ENCODE results near the gene TCERG1.

The TCERG1 gene

DNA sequence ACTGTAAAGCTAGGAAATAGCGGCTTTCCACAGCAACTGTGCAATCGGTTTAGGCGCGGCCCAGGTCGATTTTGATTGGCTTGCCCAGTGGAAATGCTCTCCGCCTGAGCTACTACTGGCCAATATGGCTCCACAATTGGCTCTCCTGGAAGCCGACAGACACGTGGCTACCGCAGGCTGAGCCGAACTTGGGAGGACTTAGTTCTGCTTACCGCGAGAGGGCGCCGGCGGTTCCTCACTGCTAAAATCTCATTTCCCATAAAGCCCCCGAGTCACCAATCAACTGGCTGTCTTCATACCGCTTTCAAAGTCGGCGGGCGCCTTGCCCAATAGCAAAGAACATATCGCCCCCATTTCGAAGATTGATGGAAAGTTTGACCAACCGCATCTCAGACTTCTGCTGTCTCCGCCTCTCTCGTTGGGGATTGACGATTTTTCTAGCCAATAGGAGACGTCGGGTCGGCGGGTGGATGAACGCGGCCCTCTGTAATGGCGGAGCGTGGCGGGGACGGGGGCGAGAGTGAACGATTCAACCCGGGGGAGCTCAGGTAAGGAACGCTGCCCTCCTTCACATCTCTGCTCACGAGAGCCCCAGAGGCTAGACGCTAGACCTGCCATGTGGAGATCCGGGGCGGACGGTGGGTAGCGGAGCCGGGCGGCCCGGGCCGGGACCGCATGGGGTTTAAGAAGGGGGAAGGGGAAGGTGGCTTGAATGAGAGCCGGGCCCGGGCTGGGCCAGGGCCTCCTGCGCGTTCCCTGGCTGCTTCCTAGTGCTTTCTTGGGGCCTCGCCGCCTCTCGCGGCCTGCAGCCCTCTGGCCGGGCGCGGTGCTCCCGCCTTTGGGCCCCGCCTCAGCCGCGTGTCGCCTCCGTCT lies at the start of gene TCERG1:
Gene TCERG1, plus strand, starts transcription at position 473 of the 873 bp plus-strand sequence. Its CDS starts 17 bp downstream, at position 490.
- H3K4me1 Mint-ChIP-seq: peaks cover 38% of the 10 kb centered on the region
- peaks cover 10% of the 10 kb centered on the region for H3K36me3 Mint-ChIP-seq
- no peaks in the 10 kb centered on the region for H3K27me3 Mint-ChIP-seq
- no peaks in the 10 kb centered on the region for H3K9me3 Mint-ChIP-seq
- H3K27ac Mint-ChIP-seq: peak within 1 kb of the TSS; percentile 100
- H3K4me3 Mint-ChIP-seq: peak within 1 kb of the TSS; percentile 100

DNA sequence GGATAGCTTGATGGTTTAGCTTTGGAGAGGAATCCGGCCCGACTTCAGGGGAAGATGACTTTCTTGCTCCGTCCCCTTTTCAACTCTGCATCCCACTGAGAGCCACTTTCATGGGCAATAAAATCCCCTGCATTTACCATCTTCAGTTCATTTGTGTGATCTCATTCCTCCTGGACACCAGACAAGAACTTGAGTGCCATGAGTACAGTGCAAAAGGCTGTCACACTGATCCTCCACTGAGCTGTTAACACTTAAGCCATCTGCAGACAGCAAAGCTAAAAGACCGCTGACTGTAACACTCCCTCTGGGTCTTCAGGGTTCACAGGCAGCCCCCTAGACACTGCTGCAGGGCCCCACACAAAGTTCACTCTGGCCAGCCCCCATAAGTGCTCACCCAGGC lies 48.3 kb upstream of the TCERG1 start:
- Mint-ChIP-seq H3K27ac (no peak overlapping the region), H3K36me3 (no peaks in the 10 kb centered on the region)

DNA sequence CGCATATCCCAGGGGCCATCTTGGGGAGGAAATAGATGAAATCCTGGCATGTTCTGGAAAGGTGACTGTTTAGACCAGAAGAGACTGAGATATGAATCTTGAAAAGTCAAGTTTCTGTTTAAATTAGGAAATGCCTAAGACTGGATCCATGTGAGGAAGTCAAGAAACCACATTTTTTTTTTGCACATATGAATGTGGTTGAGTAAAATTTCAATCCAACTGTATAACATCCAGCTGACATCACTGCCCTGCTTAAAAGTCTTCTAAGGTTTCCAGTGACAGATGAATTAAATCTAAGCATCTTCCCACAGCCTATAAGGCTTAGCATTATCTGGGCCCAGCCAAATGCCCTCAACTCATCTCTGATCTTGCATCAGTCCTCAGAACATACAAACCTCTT lies 47.7 kb upstream of the TCERG1 start:
- Mint-ChIP-seq H3K4me1 (no peaks in the 10 kb centered on the region), H3K9me3 (no peaks in the 10 kb centered on the region), H3K27ac (no peak overlapping the region), H3K36me3 (no peaks in the 10 kb centered on the region), H3K27me3 (peaks cover 16% of the 10 kb centered on the region), H3K4me3 (no peak overlapping the region)

More for the DNA sequence above, 48.3 kb upstream of the TCERG1 start:
- Mint-ChIP-seq H3K9me3 (no peaks in the 10 kb centered on the region), H3K4me3 (no peak overlapping the region), H3K27me3 (peaks cover 20% of the 10 kb centered on the region), H3K4me1 (no peaks in the 10 kb centered on the region)

DNA sequence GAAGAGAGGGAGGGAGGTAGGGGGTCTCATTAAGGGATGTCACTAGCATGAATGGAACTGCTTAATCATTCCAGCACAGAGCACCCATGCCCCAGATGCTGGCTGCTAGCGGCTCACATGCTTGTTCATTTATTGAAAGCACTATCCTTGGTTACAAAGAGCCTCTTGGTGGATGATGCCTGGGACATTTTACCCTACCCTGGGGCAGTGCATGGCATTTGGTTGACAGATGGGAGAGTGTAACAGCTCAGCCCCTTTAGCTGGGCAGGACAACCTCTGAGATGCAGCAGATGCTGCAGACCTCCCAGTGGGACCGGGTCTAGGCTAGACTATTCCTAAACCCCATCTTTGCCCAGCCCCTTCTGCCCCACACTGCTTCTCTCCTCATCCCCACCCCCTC lies 46.9 kb upstream of the TCERG1 start:
- Mint-ChIP-seq H3K36me3 (no peaks in the 10 kb centered on the region), H3K9me3 (no peaks in the 10 kb centered on the region), H3K27ac (no peak overlapping the region), H3K27me3 (peaks cover 15% of the 10 kb centered on the region), H3K4me3 (no peak overlapping the region), H3K4me1 (no peaks in the 10 kb centered on the region)

- Mint-ChIP-seq H3K4me3 (no peak overlapping the region), H3K27me3 (peaks cover 15% of the 10 kb centered on the region), H3K4me1 (no peaks in the 10 kb centered on the region), H3K27ac (no peak overlapping the region), H3K36me3 (no peaks in the 10 kb centered on the region), H3K9me3 (no peaks in the 10 kb centered on the region)
These were observed 46.1 kb upstream of the TCERG1 start for GRCh38 chr5:146401021-146401420.

- Mint-ChIP-seq H3K36me3 (no peaks in the 10 kb centered on the region), H3K4me1 (no peaks in the 10 kb centered on the region), H3K4me3 (no peak overlapping the region), H3K27ac (no peak overlapping the region), H3K9me3 (no peaks in the 10 kb centered on the region), H3K27me3 (peaks cover 13% of the 10 kb centered on the region)
These were observed 44.2 kb upstream of the TCERG1 start for GRCh38 chr5:146402949-146403348.

- Mint-ChIP-seq H3K27ac (no peak overlapping the region), H3K36me3 (no peaks in the 10 kb centered on the region), H3K27me3 (no peaks in the 10 kb centered on the region), H3K4me1 (no peaks in the 10 kb centered on the region), H3K9me3 (no peaks in the 10 kb centered on the region), H3K4me3 (no peak overlapping the region)
These were observed 38.0 kb upstream of the TCERG1 start for GRCh38 chr5:146409054-146409671.

- H3K27ac Mint-ChIP-seq: no peak overlapping the region
- H3K27me3 Mint-ChIP-seq: no peaks in the 10 kb centered on the region
- no peaks in the 10 kb centered on the region for H3K9me3 Mint-ChIP-seq
- H3K4me1 Mint-ChIP-seq: no peaks in the 10 kb centered on the region
- no peaks in the 10 kb centered on the region for H3K36me3 Mint-ChIP-seq
- no peak overlapping the region for H3K4me3 Mint-ChIP-seq
These were observed 36.9 kb upstream of the TCERG1 start for GRCh38 chr5:146410272-146410671.

GRCh38 chr5:146419696-146420095 lies 27.4 kb upstream of the TCERG1 start:
- Mint-ChIP-seq H3K36me3 (no peaks in the 10 kb centered on the region), H3K4me3 (no peak overlapping the region), H3K27me3 (peaks cover 2% of the 10 kb centered on the region), H3K4me1 (no peaks in the 10 kb centered on the region), H3K9me3 (no peaks in the 10 kb centered on the region), H3K27ac (no peak overlapping the region)

DNA sequence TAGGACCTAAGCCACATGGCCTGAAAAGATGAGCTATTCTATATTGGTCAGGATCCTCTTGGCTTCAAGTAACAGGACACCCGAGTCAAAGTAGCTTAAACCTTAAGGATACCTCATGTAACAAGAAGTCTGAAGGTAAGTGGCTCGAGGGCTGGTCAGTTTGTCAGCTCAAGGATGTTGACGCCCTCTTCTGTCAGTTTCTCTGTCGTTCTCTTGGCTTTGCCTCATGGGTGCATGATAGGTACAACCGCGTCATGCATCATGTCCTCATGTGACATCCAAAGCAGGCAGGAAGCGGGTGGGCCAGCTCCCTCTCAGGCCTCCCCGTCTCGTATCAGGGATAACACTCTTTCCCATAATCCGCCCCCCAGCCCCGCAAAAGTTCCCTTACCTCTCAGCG lies 22.1 kb upstream of the TCERG1 start:
- no peaks in the 10 kb centered on the region for H3K36me3 Mint-ChIP-seq
- peaks cover 5% of the 10 kb centered on the region for H3K27me3 Mint-ChIP-seq
- no peaks in the 10 kb centered on the region for H3K9me3 Mint-ChIP-seq
- H3K4me3 Mint-ChIP-seq: no peak overlapping the region
- H3K27ac Mint-ChIP-seq: no peak overlapping the region
- peaks cover 5% of the 10 kb centered on the region for H3K4me1 Mint-ChIP-seq

GRCh38 chr5:146426305-146426704 lies 20.8 kb upstream of the TCERG1 start:
- peaks cover 11% of the 10 kb centered on the region for H3K27me3 Mint-ChIP-seq
- H3K4me1 Mint-ChIP-seq: peaks cover 5% of the 10 kb centered on the region
- no peaks in the 10 kb centered on the region for H3K36me3 Mint-ChIP-seq
- no peak overlapping the region for H3K4me3 Mint-ChIP-seq
- H3K27ac Mint-ChIP-seq: no peak overlapping the region
- no peaks in the 10 kb centered on the region for H3K9me3 Mint-ChIP-seq

DNA sequence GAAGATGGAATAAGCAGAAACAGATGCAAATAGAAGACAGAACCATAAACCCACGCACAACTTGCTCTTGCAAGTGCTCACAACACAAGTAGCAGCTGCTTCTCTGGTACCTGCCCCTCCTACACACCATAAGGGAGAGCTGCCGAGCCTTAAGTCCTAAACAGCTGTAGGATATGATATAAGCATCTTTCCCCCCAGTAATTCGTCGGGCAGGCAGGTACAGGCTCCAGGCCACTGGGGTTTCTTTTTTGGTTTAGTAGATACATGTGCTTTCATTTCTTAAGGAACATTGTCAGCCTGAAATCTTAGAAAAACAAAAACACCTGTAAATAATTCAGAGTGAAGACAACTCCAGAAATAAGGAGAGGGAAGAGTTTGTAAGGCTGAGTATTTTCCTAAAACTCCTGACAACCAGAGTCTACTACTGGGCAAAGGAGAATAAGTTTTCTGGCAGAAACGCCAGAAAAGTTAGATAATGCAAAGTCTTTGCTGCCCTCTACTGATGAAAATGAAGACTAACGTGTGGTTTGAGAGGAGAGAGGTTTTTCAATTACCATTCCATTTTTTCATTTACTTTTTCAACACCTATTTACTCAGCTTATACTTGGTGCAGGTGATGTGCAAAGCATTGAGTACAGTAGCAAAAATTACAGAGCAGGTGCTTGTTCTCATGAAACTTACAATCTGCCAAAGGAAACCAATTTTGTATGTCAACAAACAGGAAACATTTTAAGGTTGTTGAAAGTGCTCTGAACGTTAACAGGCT lies 20.1 kb upstream of the TCERG1 start:
- no peaks in the 10 kb centered on the region for H3K36me3 Mint-ChIP-seq
- peaks cover 12% of the 10 kb centered on the region for H3K27me3 Mint-ChIP-seq
- no peak overlapping the region for H3K4me3 Mint-ChIP-seq
- H3K9me3 Mint-ChIP-seq: no peaks in the 10 kb centered on the region
- H3K4me1 Mint-ChIP-seq: peaks cover 5% of the 10 kb centered on the region
- H3K27ac Mint-ChIP-seq: no peak overlapping the region

- Mint-ChIP-seq H3K4me1 (peaks cover 5% of the 10 kb centered on the region), H3K4me3 (no peak overlapping the region), H3K27me3 (peaks cover 17% of the 10 kb centered on the region), H3K27ac (no peak overlapping the region), H3K36me3 (no peaks in the 10 kb centered on the region), H3K9me3 (no peaks in the 10 kb centered on the region)
These were observed 19.5 kb upstream of the TCERG1 start for GRCh38 chr5:146427619-146427997.

- H3K4me3 Mint-ChIP-seq: no peak overlapping the region
- H3K4me1 Mint-ChIP-seq: peaks cover 5% of the 10 kb centered on the region
- peak overlapping the region; percentile 11 for H3K27ac Mint-ChIP-seq
- H3K36me3 Mint-ChIP-seq: no peaks in the 10 kb centered on the region
- peaks cover 19% of the 10 kb centered on the region for H3K27me3 Mint-ChIP-seq
- H3K9me3 Mint-ChIP-seq: no peaks in the 10 kb centered on the region
These were observed 18.5 kb upstream of the TCERG1 start for GRCh38 chr5:146428658-146429057.

GRCh38 chr5:146440353-146440752 lies 6.8 kb upstream of the TCERG1 start:
- H3K9me3 Mint-ChIP-seq: no peaks in the 10 kb centered on the region
- no peaks in the 10 kb centered on the region for H3K4me1 Mint-ChIP-seq
- no peak overlapping the region for H3K27ac Mint-ChIP-seq
- H3K36me3 Mint-ChIP-seq: no peaks in the 10 kb centered on the region
- H3K4me3 Mint-ChIP-seq: no peak overlapping the region
- H3K27me3 Mint-ChIP-seq: peaks cover 20% of the 10 kb centered on the region
